Smooth muscle cell (in vitro differentiated cells): ENCODE results near the gene RABGAP1L. TPM values are rescaled to one million over a fixed set of nuclear protein-coding genes. Genes with fewer than 3 reads are reported as not detected.
"Not testable (repeated sequence)": the region's sequence is repeated elsewhere in the genome, so short reads cannot be mapped to it uniquely, and the experiment has no call there.

Experiments used
- DNase-seq: peaks from one replicate; lab custom pipeline; 2025; ENCODE audit not compliant: unreplicated experiment; lab: John Stamatoyannopoulos, UW
- H2AFZ ChIP-seq: fragments of 200-600 bp; sonication (generic); 2 replicates; pipeline ENCODE4 v1.6.0; 2016; ENCODE audit warnings: antibody characterized with exemption, low read depth, mild to moderate bottlenecking
- H3F3A ChIP-seq: fragments of 200-600 bp; sonication (generic); 2 replicates; pipeline ENCODE4 v1.6.0; 2017; ENCODE audit warnings: antibody characterized with exemption, low read depth
- H3K27ac ChIP-seq: fragments of 200-600 bp; sonication (generic); 2 replicates; pipeline ENCODE4 v1.5.1; 2016; ENCODE audit warnings: low read depth, mild to moderate bottlenecking
- H3K27me3 ChIP-seq: fragments of 200-600 bp; sonication (generic); 2 replicates; pipeline ENCODE4 v1.6.1; 2016; ENCODE audit warnings: low read depth, mild to moderate bottlenecking
- H3K36me3 ChIP-seq: fragments of 200-600 bp; sonication (generic); 2 replicates; pipeline ENCODE4 v1.5.1; 2016; ENCODE audit warnings: low read depth
- H3K4me1 ChIP-seq: fragments of 200-600 bp; sonication (generic); 2 replicates; pipeline ENCODE4 v1.5.1; 2016; ENCODE audit warnings: low read depth
- H3K4me2 ChIP-seq: fragments of 200-600 bp; sonication (generic); 2 replicates; pipeline ENCODE4 v1.6.0; 2016; ENCODE audit warnings: mild to moderate bottlenecking
- H3K4me3 ChIP-seq: fragments of 200-600 bp; sonication (generic); 2 replicates; pipeline ENCODE4 v1.5.1; 2016; ENCODE audit warnings: mild to moderate bottlenecking
- H3K79me2 ChIP-seq: fragments of 200-600 bp; sonication (generic); 2 replicates; pipeline ENCODE4 v1.6.0; 2016; ENCODE audit warnings: low read depth, mild to moderate bottlenecking
- H3K9ac ChIP-seq: fragments of 200-600 bp; sonication (generic); 2 replicates; pipeline ENCODE4 v1.6.0; 2016; ENCODE audit warnings: low read depth
- H3K9me3 ChIP-seq: fragments of 200-600 bp; sonication (generic); replicated peaks from 2 replicates; pipeline ENCODE4 v1.5.1; 2016; ENCODE audit warnings: low read depth
- H4K20me1 ChIP-seq: fragments of 200-600 bp; sonication (generic); 2 replicates; pipeline ENCODE4 v1.6.0; 2016; ENCODE audit warnings: low read depth
- CTCF ChIP-seq: fragments of 200-600 bp; sonication (generic); IDR thresholded peaks from 2 replicates; pipeline ENCODE4 v1.5.1; 2017; ENCODE audit warnings: borderline replicate concordance, mild to moderate bottlenecking, antibody characterized with exemption; ENCODE audit not compliant: insufficient read depth, poor library complexity, severe bottlenecking
- WGBS: methylation state at CpG from one replicate; pipeline ENCODE4 v1.1.7; 2016; ENCODE audit warnings: low lambda C conversion rate; 5-methylcytosine and 5-hydroxymethylcytosine counted together
- polyA plus RNA-seq: library from polyadenylated mRNA; unstranded; fragments of >200 nt; fragmentation: Nextera tagmentation; extraction: Ambion mirVana; gene quantifications from 2 replicates; pipeline ENCODE4 v1.2.1, GENCODE V29; 2016
- total RNA-seq: library from RNA; depleted of rRNA; stranded (reverse); fragments of >200 nt; gene quantifications from 2 replicates; pipeline ENCODE4 v1.2.3, GENCODE V29; 2014

RABGAP1L gene
- total and polyA plus RNA-seq, 2 experiments from 2014 or later, result 4.8 to 24.7 TPM

- no peak overlapping the region for H3K9ac ChIP-seq
- no peaks in the 10 kb centered on the region for H3K4me1 ChIP-seq
- H3K36me3 ChIP-seq, result no peaks in the 10 kb centered on the region
- WGBS, result 69% methylated on average over 2 of the region's 2 CpGs
- no peak overlapping the region for H3K27ac ChIP-seq
- H3F3A ChIP-seq, result no peaks in the 10 kb centered on the region
- H4K20me1 ChIP-seq, result no peaks in the 10 kb centered on the region
- no peak overlapping the region for H2AFZ ChIP-seq
- no peaks in the 10 kb centered on the region for H3K27me3 ChIP-seq
- H3K4me3 ChIP-seq, result no peak overlapping the region
- DNase-seq, result no peak
- TF ChIP-seq CTCF, result no peak
- no peaks in the 10 kb centered on the region for H3K9me3 ChIP-seq
- H3K79me2 ChIP-seq, result no peaks in the 10 kb centered on the region
- no peak overlapping the region for H3K4me2 ChIP-seq
Measured at GRCh38 chr1:174606471-174606870, 447.2 kb downstream of the RABGAP1L start.

GRCh38 chr1:174617905-174618304, 458.6 kb downstream of the RABGAP1L start:
- not testable (repeated sequence) for H3K9ac ChIP-seq, H3K9me3 ChIP-seq, H3K27me3 ChIP-seq, H3F3A ChIP-seq, H3K4me3 ChIP-seq, H3K4me2 ChIP-seq, H3K27ac ChIP-seq, H4K20me1 ChIP-seq, H3K4me1 ChIP-seq, H3K79me2 ChIP-seq, H3K36me3 ChIP-seq, H2AFZ ChIP-seq, DNase-seq
- 90% methylated on average over 12 of the region's 12 CpGs for WGBS

- no peak overlapping the region for H3K4me2 ChIP-seq
- H3F3A ChIP-seq, result no peaks in the 10 kb centered on the region
- no peaks in the 10 kb centered on the region for H3K9me3 ChIP-seq
- DNase-seq, result no peak
- H3K4me3 ChIP-seq, result no peak overlapping the region
- H4K20me1 ChIP-seq, result no peaks in the 10 kb centered on the region
- H3K27ac ChIP-seq, result no peak overlapping the region
- no peak for TF ChIP-seq CTCF
- H3K4me1 ChIP-seq, result peaks cover 4% of the 10 kb centered on the region
- no peaks in the 10 kb centered on the region for H3K36me3 ChIP-seq
- no peaks in the 10 kb centered on the region for H3K79me2 ChIP-seq
- no peak overlapping the region for H2AFZ ChIP-seq
- H3K27me3 ChIP-seq, result no peaks in the 10 kb centered on the region
- H3K9ac ChIP-seq, result no peak overlapping the region
- WGBS, result 86% methylated on average over 2 of the region's 2 CpGs
Measured at GRCh38 chr1:174623324-174624035, 464.2 kb downstream of the RABGAP1L start.

GRCh38 chr1:174626031-174627025, 467.0 kb downstream of the RABGAP1L start:
- Histone ChIP-seq H3K9ac (no peak overlapping the region), H3K27ac (peak overlapping the region; percentile 67), H3K4me3 (no peak overlapping the region), H3K4me1 (peaks cover 4% of the 10 kb centered on the region), H3K9me3 (no peaks in the 10 kb centered on the region), H3K79me2 (no peaks in the 10 kb centered on the region), H3K4me2 (peak overlapping the region; percentile 37), H3F3A (no peaks in the 10 kb centered on the region), H3K27me3 (no peaks in the 10 kb centered on the region), H4K20me1 (no peaks in the 10 kb centered on the region), H2AFZ (no peak overlapping the region), H3K36me3 (no peaks in the 10 kb centered on the region)
- DNase-seq, result no peak
- no peak for TF ChIP-seq CTCF
- WGBS, result 66% methylated on average over 6 of the region's 6 CpGs
